Right kidney (tissue), 1 donor: Measurements from ENCODE around the gene LRRC46.

Experiments used
- DNase-seq: peaks from one replicate; pipeline ENCODE4 v3.0.0-alpha.2; 2016

Gene LRRC46

DNA sequence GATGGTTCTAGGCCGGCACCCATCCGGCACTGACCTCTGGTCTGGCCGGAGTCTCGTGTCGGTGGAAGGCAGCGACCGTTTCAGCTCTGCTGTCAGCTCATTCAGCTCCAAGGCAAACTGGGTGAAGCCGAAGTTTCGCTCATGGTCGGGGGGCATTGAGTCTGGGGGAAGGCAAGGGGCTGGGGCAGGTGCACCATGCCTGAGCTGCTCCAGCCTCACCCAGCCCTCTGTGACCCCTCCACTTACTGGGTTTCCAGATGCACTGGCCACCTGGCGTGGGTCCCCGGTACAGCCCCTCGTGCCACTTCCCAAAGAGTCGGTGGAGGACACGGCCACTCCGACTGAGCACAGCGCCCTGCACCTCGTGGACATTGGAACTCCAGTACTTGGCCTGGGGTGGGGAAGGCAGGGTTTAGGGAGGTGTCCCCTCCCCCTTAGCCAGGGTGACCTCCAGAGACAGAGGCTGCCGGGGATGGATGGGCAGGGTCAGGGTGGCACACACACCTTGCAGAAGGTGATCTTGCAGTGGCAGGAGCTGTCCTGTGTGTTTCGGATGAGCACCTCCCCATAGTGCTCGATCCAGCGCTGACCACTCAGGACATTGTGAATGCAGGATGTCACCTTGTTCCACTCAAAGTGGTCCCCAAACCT is 22.5 kb upstream of the LRRC46 start:
- no peak for DNase-seq

DNA sequence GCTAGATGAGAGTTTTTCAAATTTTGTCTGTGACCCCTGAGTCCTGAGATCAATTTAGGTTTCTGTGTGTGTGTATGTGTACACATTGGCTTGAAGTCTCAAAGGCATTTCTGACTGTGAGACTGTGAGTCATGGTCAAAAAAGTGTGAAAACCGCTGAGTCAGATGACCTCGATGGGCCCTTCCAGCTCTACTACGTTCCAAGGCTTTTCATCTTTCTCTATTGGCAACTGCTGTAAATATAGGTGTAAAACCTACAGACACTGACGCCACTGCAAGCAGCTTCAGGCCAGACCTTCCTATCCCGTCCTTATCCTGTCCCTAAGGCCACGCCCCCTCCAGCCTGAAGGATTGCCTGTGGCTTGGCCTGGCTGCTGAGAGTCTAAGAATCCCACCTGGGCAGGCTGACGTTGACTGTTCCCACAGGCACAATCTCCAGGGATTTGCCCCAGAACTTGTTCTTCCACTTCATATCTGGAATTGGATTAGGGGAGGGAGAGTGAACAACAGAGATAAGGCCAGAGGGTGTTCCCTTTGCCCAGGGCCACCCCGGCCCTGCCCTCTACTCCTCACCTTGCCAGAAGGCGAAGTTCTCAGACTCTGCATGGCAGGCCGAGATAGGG is 21.2 kb upstream of the LRRC46 start:
- DNase-seq = no peak

DNA sequence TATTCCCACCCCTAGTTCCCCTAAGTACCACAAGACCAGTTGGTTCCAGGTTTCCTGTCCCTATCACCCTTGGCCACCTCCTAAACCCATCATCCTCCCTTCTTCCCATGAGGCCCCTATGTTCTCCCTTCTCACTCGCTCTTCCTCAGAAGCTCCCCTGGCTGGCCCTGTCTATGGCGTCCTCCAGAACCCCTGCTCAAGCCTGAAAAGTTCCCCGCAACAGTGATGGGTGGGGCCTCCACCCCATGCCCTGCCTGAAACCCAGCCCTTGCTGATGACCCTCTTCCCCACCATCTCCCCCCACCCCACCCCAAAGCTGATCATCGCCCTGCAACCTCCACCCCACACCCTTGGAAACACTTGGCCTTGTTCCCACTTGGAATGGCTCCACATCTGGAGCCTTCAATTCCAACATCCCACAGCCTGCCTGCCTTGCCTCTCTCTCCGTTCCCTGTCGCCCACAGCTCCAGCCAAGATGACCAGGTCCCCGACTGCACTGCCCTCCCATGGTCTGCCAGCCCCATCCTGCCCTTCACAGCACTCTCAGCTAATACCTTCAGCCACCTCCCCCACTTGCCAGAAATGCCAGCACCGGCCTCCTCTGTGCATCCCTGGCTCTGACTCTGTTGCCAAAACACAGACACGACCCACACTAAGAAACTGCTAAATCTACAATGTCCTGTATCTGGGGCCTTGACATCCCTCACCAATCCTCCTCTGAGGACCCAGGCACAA is 20.4 kb upstream of the LRRC46 start:
- no peak for DNase-seq

DNA sequence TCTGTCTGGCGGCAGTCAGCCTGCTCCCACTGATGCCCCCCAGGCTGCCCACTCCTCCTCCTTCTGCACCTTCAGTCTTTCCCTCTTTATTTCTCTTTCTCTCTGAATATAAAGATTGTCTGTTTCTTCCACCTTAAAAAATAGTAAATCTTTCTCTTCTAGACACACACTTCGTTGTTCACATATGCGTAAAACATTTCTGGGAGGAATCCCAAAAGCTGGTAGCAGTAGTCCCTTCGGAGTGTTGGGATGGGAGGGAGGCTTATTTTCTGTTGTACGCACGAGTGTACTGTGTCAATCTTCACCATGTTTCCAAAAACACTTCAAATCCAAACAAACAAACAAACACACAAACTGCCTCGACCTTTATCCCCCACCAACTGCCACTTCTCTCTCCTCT is 19.8 kb upstream of the LRRC46 start:
- DNase-seq = no peak

DNA sequence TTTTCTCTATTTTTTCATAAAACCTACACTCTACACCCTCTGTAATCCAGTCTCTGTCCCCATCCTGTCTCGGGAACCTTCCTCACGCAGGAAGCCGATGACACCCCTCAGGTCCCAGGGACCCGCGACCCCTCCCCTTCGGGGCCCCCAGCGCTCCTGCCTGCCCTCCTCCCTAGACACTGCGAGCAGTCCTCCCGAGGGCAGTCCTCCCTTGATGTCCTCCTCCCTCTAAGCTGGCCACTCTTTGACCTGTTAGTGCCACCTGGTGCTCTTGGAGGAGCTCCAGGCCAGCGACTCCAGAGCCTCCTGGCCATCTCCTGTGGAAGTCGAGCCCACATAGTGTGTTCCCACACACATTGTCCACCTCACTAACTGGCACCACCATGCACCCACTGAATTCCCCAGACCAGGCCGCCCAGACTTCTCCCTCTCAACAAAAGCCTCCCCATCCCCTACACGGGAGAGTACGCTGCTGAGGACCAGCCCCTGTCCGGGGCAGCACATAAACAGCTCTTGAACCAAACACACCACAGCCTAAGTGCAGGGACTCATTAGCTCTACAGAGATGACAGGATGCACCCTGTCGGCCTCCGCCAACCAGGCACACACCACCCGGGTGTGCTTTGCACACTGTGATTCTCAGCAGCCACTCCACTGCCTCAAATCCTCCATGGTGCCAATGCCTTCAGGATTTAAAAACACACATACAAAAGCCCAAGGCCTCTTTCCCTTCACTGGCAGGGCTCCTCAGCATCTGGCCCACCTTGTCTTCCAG is 19.1 kb upstream of the LRRC46 start:
- no peak for DNase-seq

DNA sequence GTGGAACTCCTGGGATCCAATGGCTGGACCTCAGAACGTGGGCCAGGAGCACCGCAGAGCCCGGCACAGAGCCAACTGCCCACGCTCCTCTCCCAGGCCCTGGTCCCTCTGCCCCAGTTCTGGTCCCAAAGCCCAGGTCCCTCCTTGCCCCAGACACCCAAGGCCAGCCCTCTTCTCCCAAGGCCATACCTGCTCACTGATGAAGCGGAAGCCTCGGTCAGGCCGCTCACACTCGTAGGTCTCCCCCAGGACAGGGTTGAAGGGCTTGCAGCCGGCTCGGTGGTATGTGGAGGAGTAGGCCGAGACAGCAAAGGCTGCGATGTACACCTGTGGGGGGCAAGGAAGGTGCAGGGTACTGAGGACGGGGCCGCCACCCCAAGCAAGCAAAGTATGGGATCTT is 18.4 kb upstream of the LRRC46 start:
- DNase-seq = no peak

DNA sequence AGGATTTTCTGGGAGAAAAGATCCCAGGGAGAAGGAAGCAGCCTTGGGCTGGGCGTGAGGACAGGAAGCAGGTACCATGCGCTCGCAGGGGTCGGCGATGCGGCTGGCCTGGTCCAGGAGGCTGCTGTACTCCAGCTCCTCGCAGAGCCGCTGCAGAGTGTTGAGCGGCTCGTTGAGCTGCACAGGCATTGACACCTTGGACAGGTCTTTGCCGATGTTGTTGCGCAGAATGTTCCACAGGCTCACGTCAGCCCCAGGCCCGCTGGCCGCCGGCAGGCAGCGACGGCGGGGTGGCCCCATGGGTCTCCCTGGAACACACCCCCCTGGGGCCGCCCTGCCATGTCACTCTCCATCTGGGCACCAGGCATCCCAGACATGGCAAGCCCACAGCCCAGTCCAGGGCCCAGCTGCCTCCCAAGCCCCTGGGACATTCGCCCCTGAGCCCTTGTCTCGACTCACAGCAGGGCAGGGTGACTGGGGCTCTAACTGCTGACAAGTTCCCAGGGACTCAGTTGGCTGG is 17.9 kb upstream of the LRRC46 start:
- no peak for DNase-seq

DNA sequence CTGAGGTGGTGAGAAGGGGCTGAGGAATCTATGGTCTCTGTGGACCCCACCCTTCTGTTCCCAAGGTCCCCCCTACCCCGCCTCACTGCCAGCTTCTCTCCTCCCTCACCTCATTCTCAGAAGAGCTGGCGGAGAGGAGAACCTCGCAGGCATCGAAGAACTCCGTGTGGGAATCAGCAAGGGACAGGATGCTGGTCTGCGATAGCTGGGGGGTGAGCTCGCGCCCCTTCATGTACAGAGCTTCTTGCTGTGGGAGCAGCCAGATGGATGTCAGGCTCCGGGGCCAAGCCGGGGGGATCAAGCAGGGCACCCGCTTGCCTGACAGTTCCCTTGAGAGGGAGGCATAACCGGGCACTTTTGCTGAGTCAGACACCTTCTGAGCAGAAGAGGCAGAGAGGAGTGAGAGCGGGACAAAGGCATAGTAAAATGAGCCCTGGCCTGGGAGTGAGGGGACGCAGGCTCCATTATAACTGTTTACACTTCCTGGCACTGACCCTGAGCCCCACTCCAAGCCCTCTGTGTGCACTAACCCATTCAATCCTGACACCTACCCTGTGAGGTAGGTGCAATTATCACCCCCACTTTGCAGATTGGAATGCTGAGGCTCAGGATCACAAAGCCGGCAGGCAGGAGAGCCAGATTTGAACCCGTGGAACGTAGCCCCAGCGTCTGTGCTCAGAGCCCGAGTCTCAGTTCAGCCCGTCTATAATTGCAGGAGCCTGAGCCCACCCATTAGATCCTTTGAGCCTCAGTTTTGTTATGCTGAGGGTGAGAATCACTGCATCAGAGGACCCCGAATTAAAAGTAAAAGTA is 16.2 kb upstream of the LRRC46 start:
- DNase-seq = no peak

DNA sequence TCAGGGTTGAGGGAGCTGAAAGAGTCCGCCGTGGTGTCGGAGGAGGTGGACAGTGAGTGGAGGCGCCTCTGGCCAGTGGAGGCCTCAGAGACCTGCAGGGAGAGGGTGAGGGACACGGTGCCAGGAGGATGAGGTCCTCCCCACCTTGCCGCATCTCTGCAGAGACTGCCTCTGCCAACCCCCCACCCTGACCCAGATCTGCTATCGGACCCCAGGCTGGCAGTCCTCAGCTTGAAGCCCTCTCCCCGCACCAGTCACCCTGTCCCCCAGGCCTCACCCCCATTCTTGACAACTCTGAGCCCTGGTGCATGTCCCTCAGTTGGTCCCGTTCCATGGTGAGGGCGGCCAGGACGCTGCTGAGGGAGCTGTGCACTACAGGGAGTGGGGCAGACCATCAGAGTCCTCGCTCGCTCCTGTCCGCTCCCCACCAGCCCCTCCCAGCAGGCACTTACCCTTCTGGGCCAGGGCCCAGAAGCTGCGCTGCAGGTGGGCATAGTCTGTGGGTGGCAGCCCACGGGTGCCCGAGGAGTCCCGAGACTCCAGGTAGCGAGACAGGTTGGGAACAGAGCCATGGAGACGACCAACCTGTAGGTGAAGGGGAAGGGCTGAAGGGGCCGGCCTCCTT is 15.2 kb upstream of the LRRC46 start:
- no peak for DNase-seq

DNA sequence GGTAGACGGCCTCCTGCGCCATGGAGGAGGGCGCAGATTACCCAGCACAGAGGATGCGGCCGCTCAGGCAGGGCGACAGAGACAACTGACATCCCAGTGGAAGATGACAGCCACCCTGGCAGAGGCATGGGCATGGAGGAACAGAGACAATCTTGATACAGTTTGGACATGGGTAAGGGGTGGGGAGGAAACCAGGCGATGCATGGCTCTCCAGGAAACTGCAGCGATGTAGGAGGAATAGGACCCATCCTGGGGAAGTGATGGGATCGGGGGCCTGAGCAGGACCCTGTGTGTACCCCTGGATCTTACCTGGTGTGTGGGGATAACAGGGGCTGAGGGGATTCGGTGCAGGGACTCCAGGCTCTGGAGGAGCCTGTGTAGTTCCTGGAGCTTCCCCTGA is 14.5 kb upstream of the LRRC46 start:
- DNase-seq = no peak

DNA sequence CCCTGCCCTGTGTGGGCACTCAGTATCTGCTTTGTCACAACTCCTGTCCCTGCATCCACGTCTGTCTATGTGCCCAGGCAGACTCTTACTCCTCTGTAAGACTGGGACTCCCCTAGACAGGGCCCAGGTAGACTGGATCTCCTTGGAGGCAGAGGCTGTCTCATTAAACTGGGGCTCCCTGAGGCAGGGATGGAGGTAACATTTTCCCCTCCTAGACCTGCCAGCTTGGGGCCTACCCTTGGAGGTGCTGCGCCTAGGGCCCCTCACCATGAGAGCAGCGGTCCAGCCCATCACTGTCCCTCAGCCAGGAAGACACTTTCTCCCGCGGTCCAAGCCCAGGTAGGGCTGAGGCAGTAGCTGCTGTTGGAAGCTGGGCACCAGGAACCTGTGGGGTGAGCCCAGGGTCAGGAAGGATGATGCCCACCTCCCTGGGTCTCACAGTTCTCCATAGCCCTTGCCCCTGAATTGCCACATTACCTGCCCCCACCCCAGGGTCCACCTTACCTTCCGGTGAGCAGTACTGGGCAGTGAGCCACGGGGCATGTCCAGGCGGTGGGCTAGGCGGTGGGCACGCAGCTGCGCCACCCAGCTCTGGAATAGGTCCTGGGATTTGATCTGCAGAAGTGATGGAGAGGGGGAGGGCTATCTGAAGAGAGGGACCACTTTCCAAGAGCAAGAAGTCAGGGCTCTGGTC is 13.3 kb upstream of the LRRC46 start:
- no peak for DNase-seq

DNA sequence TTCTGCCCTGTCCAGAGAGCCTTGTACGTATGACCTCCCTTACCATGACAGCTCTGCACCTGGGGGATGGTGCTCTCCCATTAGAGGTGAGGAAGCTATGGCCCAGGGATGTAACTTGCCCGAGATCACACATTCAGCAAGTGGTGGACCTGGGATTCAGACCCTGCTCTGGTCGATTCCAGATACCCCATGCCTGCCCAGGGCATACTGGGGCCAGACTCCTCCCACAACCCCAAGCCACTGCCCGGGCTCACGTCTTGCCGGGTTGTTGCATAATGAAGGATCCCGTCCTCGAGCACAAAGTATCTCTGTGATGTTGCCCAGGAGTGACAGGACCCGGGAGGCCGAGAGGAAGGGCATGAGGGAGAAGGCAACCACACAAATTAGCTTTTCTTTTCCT is 12.0 kb upstream of the LRRC46 start:
- no peak for DNase-seq

DNA sequence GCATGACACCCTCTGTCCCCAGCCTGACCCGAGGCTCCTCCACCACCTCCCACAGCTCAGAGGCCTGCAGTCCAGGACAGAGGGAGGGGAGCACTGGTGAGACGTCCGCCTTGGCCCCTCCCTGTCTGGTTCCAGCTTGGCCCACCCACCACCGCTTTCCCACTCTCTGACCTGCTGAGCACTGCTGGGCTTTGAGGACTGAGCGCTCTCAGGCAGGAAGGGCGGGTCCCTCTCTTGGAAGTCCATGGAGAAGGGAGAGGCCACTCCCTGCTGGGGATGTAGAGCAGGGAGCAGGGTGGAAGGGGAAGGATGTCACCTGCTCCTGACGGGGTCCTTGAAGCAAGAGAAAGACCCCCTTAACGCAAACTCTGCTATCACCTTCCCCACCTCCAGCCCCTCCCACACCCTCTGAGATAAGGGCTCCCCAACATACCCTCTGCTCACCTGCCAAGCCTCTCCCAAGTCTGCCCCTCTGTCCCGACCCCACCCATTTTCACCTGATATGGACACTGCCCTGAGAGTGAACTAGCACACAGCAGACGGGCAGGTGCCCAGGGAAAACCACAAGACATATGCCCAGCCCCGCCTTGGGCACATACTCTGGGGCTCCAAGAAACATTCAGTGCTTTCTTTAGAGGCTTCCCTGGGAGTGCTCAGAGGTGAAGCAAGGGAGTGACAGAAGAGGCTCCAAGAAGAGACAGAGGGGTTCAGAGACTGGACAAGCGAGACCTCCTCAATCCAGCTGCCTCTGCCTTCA is 11.3 kb upstream of the LRRC46 start:
- no peak for DNase-seq

DNA sequence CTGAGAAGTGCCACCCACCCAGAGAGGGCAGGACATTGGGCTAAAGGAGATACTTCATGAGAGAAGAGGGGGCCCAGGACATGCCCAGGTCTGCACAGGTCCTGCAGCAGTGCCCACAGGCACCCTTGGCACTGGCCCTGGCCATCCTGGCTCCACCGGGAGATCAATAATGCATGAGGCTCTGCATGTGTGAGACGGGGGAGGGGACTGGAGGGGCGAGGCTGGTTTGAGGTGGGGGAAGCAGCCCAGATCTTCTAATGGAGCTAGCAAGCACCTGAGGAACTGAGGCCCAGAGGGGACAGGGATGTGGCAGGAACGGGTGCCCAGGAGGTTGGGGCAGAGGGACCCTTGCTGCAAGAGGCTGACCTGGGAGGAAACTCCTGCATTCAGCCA is 10.4 kb upstream of the LRRC46 start:
- DNase-seq = no peak

DNA sequence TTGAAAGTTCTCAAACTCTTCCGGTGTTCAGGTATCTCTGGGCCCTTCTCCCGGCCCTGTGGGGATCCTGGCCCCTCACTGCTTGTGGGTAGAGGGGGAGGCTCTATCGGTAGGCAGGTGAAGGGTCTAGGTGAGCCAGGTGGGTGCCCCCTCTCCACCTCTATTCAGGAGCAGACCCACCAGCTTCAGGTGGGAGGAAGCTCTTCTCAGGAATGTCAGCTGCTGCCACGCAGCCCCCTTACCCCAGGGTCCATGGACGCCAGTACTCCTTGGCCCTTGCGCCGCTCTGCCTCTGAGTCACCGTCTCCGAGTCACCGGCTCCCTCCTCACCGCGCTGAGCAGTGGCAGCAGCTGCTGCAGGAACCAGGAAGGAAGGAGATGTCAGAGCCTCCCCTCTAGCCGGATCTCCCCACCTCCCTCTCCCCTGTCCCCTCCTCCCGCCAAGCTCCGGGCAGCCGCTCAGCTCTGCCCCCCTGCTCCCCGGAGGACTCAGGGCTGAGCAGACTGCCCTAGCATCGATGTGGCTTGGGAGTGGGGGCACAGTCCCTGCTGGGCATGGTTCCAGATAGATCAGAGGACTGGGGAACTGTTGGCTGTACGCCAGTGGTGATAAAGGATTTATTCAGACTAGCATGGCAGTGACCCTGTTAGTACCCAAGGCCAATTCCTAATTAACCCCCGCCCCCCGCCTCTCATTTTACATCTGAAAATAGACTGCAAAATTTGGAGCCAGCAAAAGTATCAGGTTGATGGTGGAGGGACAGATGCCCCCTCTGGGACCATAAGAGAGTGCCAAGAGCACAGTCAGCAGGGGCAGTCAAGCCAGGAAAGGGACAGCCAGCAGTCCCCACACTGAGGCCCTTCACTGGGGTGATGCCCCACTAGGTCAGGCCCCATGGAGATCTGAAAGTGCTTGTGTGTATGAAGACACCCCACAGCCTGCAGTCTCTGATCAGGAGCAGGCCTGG is 9.8 kb upstream of the LRRC46 start, which contains the start of gene OSBPL7:
Gene OSBPL7, minus strand, starts transcription at position 371 of the 968 bp plus-strand sequence. CDS start 1,516 bp downstream, outside the sequence.
- DNase-seq = peak; percentile 45

DNA sequence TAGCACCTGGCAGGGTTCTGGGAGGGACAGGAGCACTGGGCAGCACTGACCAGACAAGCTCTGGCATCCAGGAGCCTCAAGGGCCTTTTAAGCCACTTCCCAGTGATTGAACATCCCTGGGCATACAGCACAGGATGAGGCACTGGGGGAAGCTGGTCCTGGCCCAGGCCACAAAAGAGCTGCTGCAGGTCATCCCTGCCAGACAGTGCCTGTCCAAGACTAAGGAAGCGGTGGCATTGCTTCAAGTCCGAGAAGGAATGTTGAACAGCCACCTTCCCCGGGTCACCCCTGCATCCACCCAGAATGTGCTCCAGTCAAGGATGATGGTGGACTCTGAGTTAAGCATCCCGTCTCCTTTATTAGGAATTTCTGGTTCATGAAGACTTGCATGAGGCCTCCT is 8.7 kb upstream of the LRRC46 start:
- DNase-seq = no peak

DNA sequence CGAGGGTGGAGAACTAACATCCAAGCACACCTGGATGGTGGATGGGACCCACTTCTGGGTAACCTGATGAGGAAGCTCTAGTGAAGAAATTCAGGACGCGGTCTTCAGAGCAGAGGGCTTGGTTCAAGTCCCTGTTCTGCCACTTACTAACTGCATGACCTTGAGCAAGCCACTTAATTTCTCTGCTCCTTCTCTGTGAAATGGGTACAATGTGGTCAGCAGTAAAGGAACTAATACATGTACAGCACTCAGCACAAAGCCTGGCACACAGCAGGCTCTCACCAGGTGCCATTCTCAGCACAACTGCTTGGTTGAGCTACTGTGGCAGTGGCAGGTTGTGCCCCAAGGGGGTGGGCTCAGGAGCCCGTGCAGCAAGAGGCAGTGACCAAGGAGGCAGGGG is 8.0 kb upstream of the LRRC46 start:
- no peak for DNase-seq

DNA sequence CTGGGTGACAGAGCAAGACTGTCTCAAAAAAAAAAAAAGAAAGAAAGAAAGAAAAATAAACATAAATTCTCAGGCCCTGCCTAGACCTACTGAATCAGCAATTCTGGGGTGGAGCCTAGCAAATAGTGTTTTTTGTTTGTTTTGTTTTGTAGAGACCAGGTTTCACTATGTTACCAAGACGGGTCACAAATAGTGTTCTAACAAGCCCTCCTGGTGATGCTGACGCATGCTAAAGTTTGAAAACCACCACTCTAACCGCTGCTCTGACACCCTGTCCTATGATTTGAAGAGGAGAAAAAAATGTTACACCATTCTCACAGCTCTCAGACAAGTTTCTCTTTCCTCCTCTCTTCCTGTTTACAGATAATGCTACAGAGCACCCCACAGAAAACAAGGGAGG is 1.6 kb upstream of the LRRC46 start:
- no peak for DNase-seq
